Panc1 (cell line): ENCODE measurements around the gene SPATS2L. TPM values are rescaled to one million over a fixed set of nuclear protein-coding genes. Genes with fewer than 3 reads are reported as not detected.

ENCODE experiments used
- ATAC-seq: fragments of 200-7000 bp; cut with Tn5 transposase; 2 replicates; pipeline ENCODE4 v1.9.1; 2020; ENCODE audit warnings: mild to moderate bottlenecking, moderate library complexity
- BruUV-seq: library from RNA; stranded (reverse); fragments of 400-500 nt; replicated peaks from 2 replicates; lab custom pipeline; 2021; lab: Mats Ljungman, UMichigan
- CTCF ChIA-PET: fragments of 300-600 bp; sonication (Branson Sonifier 250); formaldehyde crosslinking; loops from one replicate; lab custom pipeline; 2022; ENCODE audit warnings: antibody characterized with exemption; lab: Charles Lee
- POLR2A ChIA-PET: fragments of 300-600 bp; sonication (Branson Sonifier 250); formaldehyde crosslinking; loops from one replicate; lab custom pipeline; 2022; ENCODE audit warnings: antibody characterized with exemption; lab: Charles Lee
- DNase-seq: peaks from one replicate; pipeline ENCODE4 v3.0.0-alpha.2; 2010; ENCODE audit warnings: low read depth, low spot score
- H3K27ac ChIP-seq: 2 replicates; pipeline ENCODE4 v1.5.1; 2011; ENCODE audit warnings: mild to moderate bottlenecking, low read length, inconsistent platforms
- H3K27me3 ChIP-seq: fragments of 200-500 bp; sonication (Bioruptor generic); 2 replicates; pipeline ENCODE4 v1.6.0; 2014; ENCODE audit warnings: low read length, inconsistent platforms; ENCODE audit not compliant: control insufficient read depth, insufficient read depth
- H3K36me3 ChIP-seq: fragments of 200-500 bp; sonication (Bioruptor generic); 2 replicates; pipeline ENCODE4 v1.5.1; 2014; ENCODE audit warnings: inconsistent platforms, mild to moderate bottlenecking, low read length, moderate library complexity; ENCODE audit not compliant: control insufficient read depth, insufficient read depth
- H3K4me1 ChIP-seq: 2 replicates; pipeline ENCODE4 v1.5.1; 2011; ENCODE audit warnings: inconsistent platforms, mild to moderate bottlenecking, low read length, moderate library complexity; ENCODE audit not compliant: control insufficient read depth, insufficient read depth
- H3K4me3 ChIP-seq, 2 experiments: 2 replicates each; pipeline ENCODE4 v1.5.1; 2011 to 2012; ENCODE audit warnings: low read depth in 2 of 2, low read length in 2 of 2, mild to moderate bottlenecking in 2 of 2, inconsistent platforms in 1 of 2, moderate library complexity in 1 of 2
- H3K9me3 ChIP-seq: fragments of 200-500 bp; sonication (Bioruptor generic); 2 replicates; pipeline ENCODE4 v1.5.1; 2014; ENCODE audit warnings: low read depth, mild to moderate bottlenecking, inconsistent platforms, low read length, moderate library complexity; ENCODE audit not compliant: control insufficient read depth, insufficient read depth
- CTCF ChIP-seq: fragments of 450-650 bp; IDR thresholded peaks from 2 replicates; pipeline ENCODE4 v1.5.1; 2017; ENCODE audit warnings: mild to moderate bottlenecking
- POLR2AphosphoS5 ChIP-seq: IDR thresholded peaks from 2 replicates; pipeline ENCODE4 v1.6.1; 2012; ENCODE audit warnings: mild to moderate bottlenecking, low read depth, low read length, moderate library complexity
- SIN3A ChIP-seq: IDR thresholded peaks from 2 replicates; pipeline ENCODE4 v1.6.1; 2012; ENCODE audit warnings: low read depth, mild to moderate bottlenecking, low read length, moderate library complexity, borderline replicate concordance; ENCODE audit not compliant: insufficient read depth
- TCF7L2 ChIP-seq: IDR thresholded peaks from 2 replicates; pipeline ENCODE4 v1.6.1; 2011; ENCODE audit warnings: mild to moderate bottlenecking, low read depth, low read length, inconsistent platforms
- in situ Hi-C: cut with HindIII; loops from 2 replicates; pipeline ENCODE4 v1.10.0; 2016; ENCODE audit warnings: low sequenced_read_pairs, low pct_unique_long_range_greater_than_20kb
- intact Hi-C: fragments of 100-400 bp; cut with micrococcal nuclease; formaldehyde crosslinking; loops from one replicate; pipeline ENCODE4 v1.10.0; 2022; ENCODE audit not compliant: unreplicated experiment
- total RNA-seq: library from RNA; stranded (reverse); gene quantifications from one replicate; pipeline ENCODE4 v1.2.1, GENCODE V29; 2021; ENCODE audit not compliant: unreplicated experiment
- TF ChIP-seq, protein P1 (sequence below), 2 experiments: IDR thresholded peaks; 2 replicates each; pipeline ENCODE4 v1.6.1; 2011 to 2012; ENCODE audit warnings: low read depth in 2 of 2, control low read depth in 1 of 2, low read length in 1 of 2, mild to moderate bottlenecking in 1 of 2, moderate library complexity in 1 of 2; ENCODE audit not compliant: insufficient read depth in 1 of 2

SPATS2L gene
- total RNA-seq, 1 experiment from 2014 or later: 282 TPM

DNA sequence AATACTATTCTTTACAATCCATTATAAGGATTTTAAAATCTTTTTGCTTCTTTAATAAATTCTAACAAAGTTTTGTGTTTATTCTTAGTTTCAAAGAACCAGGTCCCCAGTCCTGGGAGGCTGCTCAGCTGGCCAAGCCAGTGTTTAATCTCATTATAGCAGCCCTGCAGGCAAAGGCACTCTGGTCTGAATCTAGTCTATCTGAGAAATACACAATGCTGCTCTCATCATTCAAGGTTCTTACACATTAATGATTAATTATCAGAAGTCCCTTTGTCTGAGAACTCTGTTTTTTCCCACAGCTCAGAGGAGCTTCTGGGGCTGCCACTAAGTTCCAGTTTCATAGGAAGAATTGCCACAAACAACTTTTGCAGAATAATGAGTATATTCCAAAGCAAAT, 175.7 kb downstream of the SPATS2L start:
- ChIA-PET POLR2A (interaction anchor here (0.6 kb wide), 2 partner anchors 18 to 40 kb away, joined by 3 read pairs; no protein-coding TSS in a partner anchor), CTCF (interaction anchor here (1.2 to 1.4 kb wide), 3 partner anchors 10 to 342 kb away, joined by 3 to 6 read pairs (median 3); partner anchors contain the start of gene KCTD18)
- intact Hi-C loops (loop anchor here (10.0 kb wide), 1 partner anchor 167 kb away; no protein-coding TSS in a partner anchor), in situ Hi-C loops (no loop called here)
- no peaks in the 10 kb centered on the region for H3K27me3 ChIP-seq
- no peaks in the 10 kb centered on the region for H3K9me3 ChIP-seq
- TF ChIP-seq SIN3A (no peak), POLR2AphosphoS5 (no peak), CTCF (no peak), TCF7L2 (no peak)
- TF ChIP-seq, protein P1, sequence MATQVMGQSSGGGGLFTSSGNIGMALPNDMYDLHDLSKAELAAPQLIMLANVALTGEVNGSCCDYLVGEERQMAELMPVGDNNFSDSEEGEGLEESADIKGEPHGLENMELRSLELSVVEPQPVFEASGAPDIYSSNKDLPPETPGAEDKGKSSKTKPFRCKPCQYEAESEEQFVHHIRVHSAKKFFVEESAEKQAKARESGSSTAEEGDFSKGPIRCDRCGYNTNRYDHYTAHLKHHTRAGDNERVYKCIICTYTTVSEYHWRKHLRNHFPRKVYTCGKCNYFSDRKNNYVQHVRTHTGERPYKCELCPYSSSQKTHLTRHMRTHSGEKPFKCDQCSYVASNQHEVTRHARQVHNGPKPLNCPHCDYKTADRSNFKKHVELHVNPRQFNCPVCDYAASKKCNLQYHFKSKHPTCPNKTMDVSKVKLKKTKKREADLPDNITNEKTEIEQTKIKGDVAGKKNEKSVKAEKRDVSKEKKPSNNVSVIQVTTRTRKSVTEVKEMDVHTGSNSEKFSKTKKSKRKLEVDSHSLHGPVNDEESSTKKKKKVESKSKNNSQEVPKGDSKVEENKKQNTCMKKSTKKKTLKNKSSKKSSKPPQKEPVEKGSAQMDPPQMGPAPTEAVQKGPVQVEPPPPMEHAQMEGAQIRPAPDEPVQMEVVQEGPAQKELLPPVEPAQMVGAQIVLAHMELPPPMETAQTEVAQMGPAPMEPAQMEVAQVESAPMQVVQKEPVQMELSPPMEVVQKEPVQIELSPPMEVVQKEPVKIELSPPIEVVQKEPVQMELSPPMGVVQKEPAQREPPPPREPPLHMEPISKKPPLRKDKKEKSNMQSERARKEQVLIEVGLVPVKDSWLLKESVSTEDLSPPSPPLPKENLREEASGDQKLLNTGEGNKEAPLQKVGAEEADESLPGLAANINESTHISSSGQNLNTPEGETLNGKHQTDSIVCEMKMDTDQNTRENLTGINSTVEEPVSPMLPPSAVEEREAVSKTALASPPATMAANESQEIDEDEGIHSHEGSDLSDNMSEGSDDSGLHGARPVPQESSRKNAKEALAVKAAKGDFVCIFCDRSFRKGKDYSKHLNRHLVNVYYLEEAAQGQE (IDR thresholded peaks at IDR 0.05; ENCODE audit: insufficient read depth in 1 of 2, low read depth in 2 of 2, low read length in 1 of 2): no peak
- peaks cover 7% of the 10 kb centered on the region; the same call in 1 of the 2 replicates for H3K36me3 ChIP-seq
- ATAC-seq (no peak), DNase-seq (no peak)
- peak overlapping the region; percentile 45 for H3K27ac ChIP-seq
- H3K4me3 ChIP-seq: no peak overlapping the region
- BruUV-seq: no TSS peak
- H3K4me1 ChIP-seq: peaks cover 23% of the 10 kb centered on the region

- TF ChIP-seq TCF7L2 (no peak), CTCF (peak; percentile 80), POLR2AphosphoS5 (peak; percentile 66)
Measured at GRCh38 chr2:200483729-200484198, 177.3 kb downstream of the SPATS2L start.

More at GRCh38 chr2:200483729-200484198, 177.3 kb downstream of the SPATS2L start:
- no peaks in the 10 kb centered on the region for H3K36me3 ChIP-seq
- no peak overlapping the region for H3K27ac ChIP-seq
- BruUV-seq: no TSS peak
- H3K4me3 ChIP-seq: no peak overlapping the region
- ATAC-seq (peak; percentile 78), DNase-seq (peak; percentile 20)
- in situ Hi-C loops (no loop called here), intact Hi-C loops (loop anchor here (10.0 kb wide), 1 partner anchor 169 kb away; no protein-coding TSS in a partner anchor)
- POLR2A ChIA-PET: interaction anchor here (0.8 kb wide), 1 partner anchor 42 kb away, joined by 5 read pairs; the partner anchor contains the start of gene SGO2
- H3K9me3 ChIP-seq: no peaks in the 10 kb centered on the region
- CTCF ChIA-PET: interaction anchor here (0.6 to 1.3 kb wide), 4 partner anchors 220 to 510 kb away, joined by 3 to 7 read pairs (median 3); no protein-coding TSS in a partner anchor
- H3K4me1 ChIP-seq: peaks cover 23% of the 10 kb centered on the region
- no peaks in the 10 kb centered on the region for H3K27me3 ChIP-seq
